BJ (cell line): Measurements from ENCODE around the gene DIP2B. TPM values are rescaled to one million over a fixed set of nuclear protein-coding genes. Genes with fewer than 3 reads are reported as not detected.

Experiments
- CTCF ChIA-PET: fragments of 350-600 bp; formaldehyde crosslinking; extraction: SDS; loops from one replicate; lab custom pipeline; 2021; ENCODE audit warnings: antibody characterized with exemption, inconsistent platforms; lab: Yijun Ruan, JAX
- POLR2A ChIA-PET: fragments of 300-600 bp; sonication (Branson Sonifier 250); formaldehyde crosslinking; extraction: SDS; loops from one replicate; lab custom pipeline; 2021; ENCODE audit warnings: antibody characterized with exemption; lab: Charles Lee
- DNase-seq: peaks from one replicate; pipeline ENCODE4 v3.0.0-alpha.2; 2011; ENCODE audit warnings: low read depth
- H3K27me3 ChIP-seq: 2 replicates; pipeline ENCODE4 v1.6.0; 2011; ENCODE audit warnings: low read length; ENCODE audit not compliant: control insufficient read depth, insufficient read depth
- H3K36me3 ChIP-seq: 2 replicates; pipeline ENCODE4 v1.5.1; 2011; ENCODE audit warnings: low read length; ENCODE audit not compliant: control insufficient read depth, insufficient read depth
- H3K4me3 ChIP-seq: 2 replicates; pipeline ENCODE4 v1.5.1; 2011; ENCODE audit warnings: low read depth, mild to moderate bottlenecking, control low read depth, low read length
- polyA plus RNA-seq: library from polyadenylated mRNA; depleted of rRNA; stranded (reverse); fragments of >200 nt; gene quantifications from 2 replicates; pipeline ENCODE4 v1.2.3, GENCODE V29; 2011
- TF ChIP-seq, protein P1 (sequence below): IDR thresholded peaks from 2 replicates; pipeline ENCODE4 v1.5.1; 2011; ENCODE audit warnings: low read depth, mild to moderate bottlenecking, control low read depth, inconsistent platforms, low read length, moderate library complexity; ENCODE audit not compliant: insufficient read depth

DIP2B gene
- polyA plus RNA-seq, 1 experiment: 13.2 TPM

DNA sequence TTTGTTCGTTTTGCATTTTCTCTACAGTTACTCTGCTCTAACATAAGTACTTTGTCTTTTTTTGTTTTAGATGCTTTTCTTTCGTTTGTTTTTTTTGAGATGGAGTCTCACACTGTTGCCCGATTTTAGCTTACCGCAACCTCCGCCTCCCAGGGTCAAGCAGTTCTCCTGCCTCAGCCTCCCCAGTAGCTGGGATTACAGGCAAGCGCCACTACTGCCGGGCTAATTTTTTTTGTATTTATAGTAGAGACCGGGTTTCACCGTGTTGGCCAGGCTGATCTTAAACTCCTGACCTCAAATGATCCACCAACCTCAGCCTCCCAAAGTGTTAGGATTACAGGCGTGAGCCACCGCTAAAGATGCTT is 2.7 kb downstream of the DIP2B start:
- DNase-seq: no peak
- no peaks in the 10 kb centered on the region for H3K36me3 ChIP-seq
- TF ChIP-seq, protein P1, sequence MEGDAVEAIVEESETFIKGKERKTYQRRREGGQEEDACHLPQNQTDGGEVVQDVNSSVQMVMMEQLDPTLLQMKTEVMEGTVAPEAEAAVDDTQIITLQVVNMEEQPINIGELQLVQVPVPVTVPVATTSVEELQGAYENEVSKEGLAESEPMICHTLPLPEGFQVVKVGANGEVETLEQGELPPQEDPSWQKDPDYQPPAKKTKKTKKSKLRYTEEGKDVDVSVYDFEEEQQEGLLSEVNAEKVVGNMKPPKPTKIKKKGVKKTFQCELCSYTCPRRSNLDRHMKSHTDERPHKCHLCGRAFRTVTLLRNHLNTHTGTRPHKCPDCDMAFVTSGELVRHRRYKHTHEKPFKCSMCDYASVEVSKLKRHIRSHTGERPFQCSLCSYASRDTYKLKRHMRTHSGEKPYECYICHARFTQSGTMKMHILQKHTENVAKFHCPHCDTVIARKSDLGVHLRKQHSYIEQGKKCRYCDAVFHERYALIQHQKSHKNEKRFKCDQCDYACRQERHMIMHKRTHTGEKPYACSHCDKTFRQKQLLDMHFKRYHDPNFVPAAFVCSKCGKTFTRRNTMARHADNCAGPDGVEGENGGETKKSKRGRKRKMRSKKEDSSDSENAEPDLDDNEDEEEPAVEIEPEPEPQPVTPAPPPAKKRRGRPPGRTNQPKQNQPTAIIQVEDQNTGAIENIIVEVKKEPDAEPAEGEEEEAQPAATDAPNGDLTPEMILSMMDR: no peak
- CTCF ChIA-PET: interaction anchor here (1.1 to 8.3 kb wide), 6 partner anchors 26 to 135 kb away, joined by 3 to 131 read pairs (median 6); no protein-coding TSS in a partner anchor
- H3K27me3 ChIP-seq: no peaks in the 10 kb centered on the region
- H3K4me3 ChIP-seq: no peak overlapping the region
- POLR2A ChIA-PET: no interaction called here

DNA sequence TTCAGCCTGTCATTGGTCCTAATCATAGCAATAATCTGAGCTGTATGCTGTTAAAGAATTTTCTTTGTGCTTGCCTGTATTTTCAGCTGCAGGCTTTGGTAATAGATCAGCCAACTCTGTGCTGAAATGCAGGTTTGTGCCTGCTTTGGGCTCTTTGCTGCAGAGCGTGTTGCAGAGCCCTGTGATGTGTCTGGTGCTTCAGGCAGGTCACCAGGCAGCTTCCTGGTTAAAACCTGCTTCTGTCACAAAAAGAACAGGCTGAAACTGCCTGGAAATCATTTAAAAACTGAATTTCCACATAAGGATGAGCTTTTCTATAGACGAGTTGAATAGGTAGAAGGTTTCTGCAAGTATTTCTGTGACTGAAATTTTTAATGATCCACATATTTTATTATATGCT is 3.1 kb downstream of the DIP2B start:
- ChIA-PET CTCF (interaction anchor here (1.1 to 8.3 kb wide), 6 partner anchors 27 to 135 kb away, joined by 3 to 131 read pairs (median 6); no protein-coding TSS in a partner anchor), POLR2A (no interaction called here)
- TF ChIP-seq, protein P1: no peak
- DNase-seq: no peak
- Histone ChIP-seq H3K36me3 (no peaks in the 10 kb centered on the region), H3K4me3 (no peak overlapping the region), H3K27me3 (no peaks in the 10 kb centered on the region)

DNA sequence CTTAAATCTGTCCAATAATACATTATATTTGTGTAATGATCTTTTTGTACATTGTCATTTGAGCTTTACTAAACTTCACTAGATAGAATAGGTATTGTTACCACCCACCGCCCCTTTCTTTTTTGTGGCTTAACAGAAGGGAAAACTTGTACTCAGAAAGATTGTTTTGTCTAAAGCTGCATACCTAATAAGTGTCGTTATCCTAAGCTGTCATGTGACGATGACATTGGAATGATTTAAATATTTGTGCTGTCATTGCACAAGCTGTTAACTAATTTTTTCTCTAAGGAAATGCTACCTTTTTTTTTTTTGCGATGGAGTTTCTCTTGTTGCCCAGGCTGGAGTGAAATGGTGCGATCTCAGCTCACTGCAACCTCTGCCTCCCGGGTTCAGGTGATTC is 3.6 kb downstream of the DIP2B start:
- no peaks in the 10 kb centered on the region for H3K36me3 ChIP-seq
- no peak for DNase-seq
- ChIA-PET POLR2A (no interaction called here), CTCF (interaction anchor here (2.0 to 8.3 kb wide), 2 partner anchors 112 to 134 kb away, joined by 6 to 131 read pairs; no protein-coding TSS in a partner anchor)
- no peaks in the 10 kb centered on the region for H3K27me3 ChIP-seq
- H3K4me3 ChIP-seq: no peak overlapping the region
- TF ChIP-seq, protein P1: no peak

DNA sequence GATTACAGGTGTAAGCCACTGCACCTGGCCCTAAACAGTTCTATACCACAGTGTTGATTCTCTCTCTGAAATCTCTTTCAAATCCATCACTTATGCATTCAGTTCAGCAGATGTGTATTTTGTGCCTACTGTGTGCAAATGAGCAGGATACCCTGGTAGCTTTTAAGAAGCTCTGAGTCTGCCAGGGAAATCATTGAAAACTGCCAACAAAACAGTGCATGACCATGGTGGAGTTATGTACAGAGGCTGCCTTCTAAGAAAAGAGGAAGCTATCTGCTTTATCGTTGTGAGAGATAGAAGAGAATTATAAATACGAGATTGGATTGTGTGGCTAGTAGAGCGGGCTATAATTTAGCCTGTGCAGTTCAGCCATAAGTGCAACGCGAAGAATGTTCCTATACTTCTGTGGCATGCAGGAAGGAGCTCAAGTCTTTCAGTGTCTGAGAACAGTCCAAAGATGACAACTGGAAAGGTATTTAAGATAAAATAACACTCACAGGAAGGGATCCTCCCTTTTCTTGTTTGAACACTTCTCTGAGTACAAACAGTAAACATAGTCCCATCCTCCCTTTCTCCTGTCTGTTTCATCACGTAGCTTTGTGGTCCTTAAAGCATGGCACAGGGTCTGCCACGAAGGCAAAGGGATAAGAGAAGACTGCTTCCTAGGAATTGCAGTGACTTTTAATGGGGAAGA is 4.3 kb downstream of the DIP2B start:
- TF ChIP-seq, protein P1: no peak
- Histone ChIP-seq H3K27me3 (no peaks in the 10 kb centered on the region), H3K4me3 (no peak overlapping the region), H3K36me3 (no peaks in the 10 kb centered on the region)
- ChIA-PET CTCF (interaction anchor here (0.5 to 8.3 kb wide), 5 partner anchors 15 to 134 kb away, joined by 3 to 131 read pairs (median 5); no protein-coding TSS in a partner anchor), POLR2A (interaction anchor here (0.5 kb wide), 1 partner anchor 31 kb away, joined by 4 read pairs; no protein-coding TSS in a partner anchor)
- no peak for DNase-seq

DNA sequence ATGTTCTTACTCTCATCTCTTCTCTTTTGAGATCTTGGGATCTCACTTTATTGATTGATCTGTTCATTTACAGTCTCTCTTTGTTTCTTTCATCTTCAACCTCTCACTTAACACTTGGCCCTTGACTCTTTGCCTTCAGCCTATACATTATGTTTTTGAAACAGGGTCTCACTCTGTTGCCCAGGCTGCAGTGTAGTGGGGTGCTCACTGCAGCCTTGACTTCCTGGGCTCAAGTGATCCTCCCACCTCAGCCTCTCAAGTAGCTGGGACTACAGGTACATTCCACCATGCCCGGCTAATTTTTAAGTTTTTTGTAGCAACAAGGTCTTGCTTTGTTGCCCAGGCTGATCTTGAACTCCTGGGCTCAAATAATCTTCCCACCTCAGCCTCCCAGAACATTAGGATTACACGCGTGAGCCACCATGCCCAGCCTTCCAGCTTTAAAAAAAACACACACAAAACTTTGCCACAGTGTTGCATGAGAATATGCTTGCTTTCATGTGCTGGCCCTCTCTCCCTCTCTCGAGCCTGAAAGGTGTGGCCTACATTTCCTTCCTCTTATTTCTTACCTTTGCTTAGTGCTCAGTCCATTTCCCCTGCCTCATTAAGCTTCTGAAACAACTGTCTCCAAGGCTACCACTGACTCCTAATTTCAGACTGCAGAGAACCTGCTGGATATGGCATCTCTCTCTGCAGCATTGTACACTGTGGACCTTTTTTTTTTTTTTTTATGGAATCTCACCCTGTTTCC is 9.9 kb downstream of the DIP2B start:
- no peak for DNase-seq
- ChIA-PET POLR2A (no interaction called here), CTCF (interaction anchor here (0.5 to 2.5 kb wide), 3 partner anchors 10 to 181 kb away, joined by 3 to 11 read pairs (median 5); partner anchors contain the start of gene DIP2B)
- Histone ChIP-seq H3K36me3 (no peaks in the 10 kb centered on the region), H3K27me3 (no peaks in the 10 kb centered on the region), H3K4me3 (no peak overlapping the region)
- TF ChIP-seq, protein P1: no peak
